Esophagus mucosa (tissue), 1 donor: ENCODE measurements around the gene CLDN6. TPM values are rescaled to one million over a fixed set of nuclear protein-coding genes. Genes with fewer than 3 reads are reported as not detected.
A peak's percentile ranks its signal among the peaks of the same experiment; 100 is the strongest.
"Not testable (repeated sequence)": the region's sequence is repeated elsewhere in the genome, so short reads cannot be mapped to it uniquely, and the experiment has no call there.

Experiments used
- ATAC-seq: fragments of 200-7000 bp; cut with Tn5 transposase; one replicate; pipeline ENCODE4 v1.9.1; 2020
- total RNA-seq: library from RNA; stranded (reverse); gene quantifications from one replicate; pipeline ENCODE4 v1.2.4, GENCODE V29; 2023
- donor health status: DM: yes; HTN: yes; CAD: no.

CLDN6 gene
- total RNA-seq, result not detected

GRCh38 chr16:3017794-3018506, at the start of gene CLDN6:
Gene CLDN6, minus strand, starts transcription at chr16:3018183. Its CDS starts 2,162 bp downstream, at chr16:3016021.
- no peak for ATAC-seq

DNA sequence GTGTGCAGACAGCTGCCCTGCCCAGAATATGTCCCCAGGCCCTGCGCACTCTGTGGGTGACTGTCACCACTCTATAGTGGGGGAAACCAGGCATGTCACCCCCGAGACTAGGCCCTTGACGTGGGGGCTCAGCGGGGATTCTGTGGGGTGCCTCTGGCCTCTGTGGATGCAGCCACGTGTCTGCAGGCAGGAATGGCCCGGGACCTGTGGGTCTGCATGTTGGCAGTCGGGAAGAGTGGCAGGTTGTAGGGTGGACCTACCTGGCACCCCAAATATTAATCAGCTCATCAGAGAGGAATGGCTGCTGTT, 48.4 kb upstream of the CLDN6 start:
- ATAC-seq, result no peak

DNA sequence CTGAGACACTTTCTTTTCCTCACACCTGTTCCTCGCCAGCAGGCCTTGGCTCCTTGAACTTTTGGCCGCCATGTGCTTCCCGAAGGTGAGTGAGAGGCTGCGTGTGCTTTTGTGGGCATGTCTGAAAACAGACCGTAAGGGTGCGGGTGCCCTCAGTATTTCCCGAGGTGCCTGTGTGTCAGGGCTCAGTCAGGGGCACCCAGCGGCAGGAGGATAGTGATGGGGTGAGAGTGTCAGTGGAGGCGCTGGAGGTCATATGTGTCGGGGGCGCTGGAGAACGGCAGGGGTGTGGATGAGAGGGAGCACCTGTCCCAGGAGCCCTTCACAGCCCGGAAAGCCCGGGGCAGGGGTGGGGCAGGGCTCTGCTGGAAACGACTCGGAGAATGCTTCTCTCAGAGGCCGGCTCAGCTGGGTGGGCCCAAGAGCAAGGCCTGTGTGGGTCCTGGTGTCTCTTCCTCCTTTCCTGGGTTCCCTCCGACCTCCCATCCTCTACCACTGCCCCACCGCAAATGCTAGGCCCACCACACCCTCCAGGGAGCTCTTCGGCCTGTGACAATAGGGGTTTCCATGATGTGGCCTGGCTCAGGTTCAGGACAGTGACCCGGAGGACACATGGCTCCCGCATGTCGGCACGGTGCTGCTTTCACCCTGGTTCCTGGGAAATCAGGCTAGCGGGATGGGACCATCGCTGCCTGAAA, 47.9 kb upstream of the CLDN6 start:
- peak; percentile 9 for ATAC-seq

DNA sequence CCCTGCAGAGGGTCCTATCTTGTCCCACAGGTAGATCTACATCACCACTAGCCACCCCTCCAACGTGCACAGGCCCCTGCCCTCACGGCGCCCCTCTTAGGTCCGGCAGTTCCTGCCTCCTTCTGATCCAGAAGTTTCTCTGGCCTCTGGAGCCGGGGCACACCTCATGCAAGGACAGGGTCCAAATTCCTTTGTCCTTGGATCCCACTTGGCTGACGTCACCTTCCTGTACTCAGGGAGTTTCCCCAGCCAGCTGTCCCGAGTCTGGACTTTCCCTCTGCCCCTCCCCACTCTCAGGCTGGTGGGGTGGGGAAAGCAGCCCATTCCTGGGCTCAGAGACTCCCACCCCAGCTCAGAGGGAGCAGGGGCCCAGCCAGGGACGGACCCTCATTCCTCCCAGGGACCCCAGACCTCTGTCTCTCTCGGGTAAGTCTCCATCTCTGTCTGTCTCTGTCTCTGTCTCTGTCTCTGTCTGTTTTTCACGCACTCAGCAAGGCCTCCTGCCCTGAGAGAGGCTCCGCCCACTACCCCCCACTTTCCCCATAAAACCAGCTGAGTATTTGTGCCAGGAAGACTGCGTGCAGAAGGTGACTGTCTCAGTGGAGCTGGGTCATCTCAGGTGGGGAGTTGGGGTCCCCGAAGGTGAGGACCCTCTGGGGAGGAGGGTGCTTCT, 47.2 kb upstream of the CLDN6 start, which contains the start of gene IL32:
TSS of gene IL32 (plus strand) at position 572 of the 673 bp plus-strand sequence. CDS start 172 bp downstream, outside the sequence.
- no peak for ATAC-seq

GRCh38 chr16:3063625-3064386, 45.8 kb upstream of the CLDN6 start:
- no peak for ATAC-seq

GRCh38 chr16:3062553-3062952, 44.6 kb upstream of the CLDN6 start:
- no peak for ATAC-seq

GRCh38 chr16:3060339-3061127, 42.5 kb upstream of the CLDN6 start:
- no peak for ATAC-seq

DNA sequence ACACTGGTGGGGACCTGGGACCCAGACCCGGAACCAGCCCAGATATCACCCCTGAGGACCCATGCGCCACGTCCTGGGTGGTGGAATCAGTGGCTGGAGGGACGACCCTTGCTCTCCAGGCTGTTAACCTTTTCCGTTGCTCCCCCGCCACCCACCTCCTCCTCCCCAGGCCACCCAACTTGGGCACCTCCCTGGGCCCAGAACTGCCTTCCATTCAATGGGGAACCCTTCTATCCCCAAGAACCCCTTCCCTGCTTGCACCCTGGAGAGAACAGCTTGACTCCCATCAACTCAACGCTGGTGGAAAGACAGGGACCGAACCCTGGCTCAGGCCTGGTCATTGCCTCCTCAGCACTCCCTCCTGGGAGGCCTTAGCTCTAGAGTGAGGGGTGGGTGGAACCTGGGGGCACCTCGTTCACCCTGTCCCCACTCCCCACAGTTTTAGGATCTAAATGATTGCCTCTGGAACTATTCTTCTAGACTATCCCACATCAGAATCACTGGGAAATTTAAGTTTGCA, 41.8 kb upstream of the CLDN6 start:
- no peak for ATAC-seq

- peak; percentile 90 for ATAC-seq
Observed at GRCh38 chr16:3059041-3059722, 41.2 kb upstream of the CLDN6 start.

DNA sequence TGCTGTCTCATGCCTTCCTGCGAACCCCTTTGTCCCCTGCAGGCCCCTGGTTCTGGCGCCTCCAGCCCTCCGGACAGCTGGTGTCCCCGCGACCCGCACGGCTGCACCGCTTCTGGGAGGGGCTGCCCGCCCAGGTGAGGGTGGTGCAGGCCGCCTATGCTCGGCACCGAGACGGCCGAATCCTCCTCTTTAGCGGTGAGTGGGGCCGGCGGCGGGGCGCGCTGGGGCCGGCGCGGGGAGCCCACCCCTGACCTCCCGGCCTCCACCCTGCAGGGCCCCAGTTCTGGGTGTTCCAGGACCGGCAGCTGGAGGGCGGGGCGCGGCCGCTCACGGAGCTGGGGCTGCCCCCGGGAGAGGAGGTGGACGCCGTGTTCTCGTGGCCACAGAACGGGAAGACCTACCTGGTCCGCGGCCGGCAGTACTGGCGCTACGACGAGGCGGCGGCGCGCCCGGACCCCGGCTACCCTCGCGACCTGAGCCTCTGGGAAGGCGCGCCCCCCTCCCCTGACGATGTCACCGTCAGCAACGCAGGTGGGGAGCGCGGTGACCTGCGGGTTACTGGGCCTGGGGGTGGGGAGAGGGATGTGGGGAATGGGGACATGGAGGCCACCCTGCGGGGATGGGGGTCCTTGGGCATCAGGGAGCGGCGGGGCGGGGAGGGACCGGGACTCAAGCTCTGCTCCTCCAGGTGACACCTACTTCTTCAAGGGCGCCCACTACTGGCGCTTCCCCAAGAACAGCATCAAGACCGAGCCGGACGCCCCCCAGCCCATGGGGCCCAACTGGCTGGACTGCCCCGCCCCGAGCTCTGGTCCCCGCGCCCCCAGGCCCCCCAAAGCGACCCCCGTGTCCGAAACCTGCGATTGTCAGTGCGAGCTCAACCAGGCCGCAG, 40.4 kb upstream of the CLDN6 start:
- ATAC-seq, result peak; percentile 40

DNA sequence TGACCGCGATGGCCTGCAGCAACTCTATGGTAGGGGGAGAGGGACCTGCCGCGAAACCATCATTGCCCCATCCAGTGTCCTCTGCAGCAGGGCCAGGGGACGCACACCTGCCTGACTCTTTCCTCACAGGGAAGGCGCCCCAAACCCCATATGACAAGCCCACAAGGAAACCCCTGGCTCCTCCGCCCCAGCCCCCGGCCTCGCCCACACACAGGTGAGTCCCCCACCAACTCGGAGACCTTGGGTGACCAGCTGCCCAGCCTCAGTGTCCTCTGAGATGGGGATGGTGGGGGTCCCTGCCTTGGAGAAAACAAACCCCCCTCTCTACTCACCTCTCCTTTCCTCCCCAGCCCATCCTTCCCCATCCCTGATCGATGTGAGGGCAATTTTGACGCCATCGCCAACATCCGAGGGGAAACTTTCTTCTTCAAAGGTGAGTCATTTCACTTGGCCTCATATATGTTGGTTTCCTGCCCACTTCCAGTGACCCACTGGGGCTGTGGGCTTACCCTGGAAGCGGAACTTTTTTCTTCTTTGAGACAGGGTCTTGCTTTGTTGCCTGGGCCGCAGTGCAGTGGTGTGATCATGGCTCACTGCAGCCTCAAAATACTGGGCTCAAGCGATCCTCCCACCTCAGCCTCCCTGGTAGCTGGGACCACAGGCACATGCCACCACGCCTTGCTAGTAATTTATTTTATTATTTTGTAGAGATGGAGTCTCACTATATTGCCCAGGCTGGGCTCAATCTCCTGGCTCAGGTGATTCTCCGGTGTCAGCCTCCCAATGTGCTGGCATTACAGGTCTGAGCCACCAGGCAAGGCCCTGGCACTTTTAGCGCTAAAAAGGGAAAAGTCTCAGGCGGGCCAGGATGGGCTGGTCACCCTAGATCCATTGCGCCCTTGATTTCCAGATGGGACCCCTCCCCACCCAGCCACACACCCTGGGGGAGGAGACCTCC, 39.5 kb upstream of the CLDN6 start:
- no peak for ATAC-seq

- no peak for ATAC-seq
Observed at GRCh38 chr16:3056336-3057180, 38.6 kb upstream of the CLDN6 start.

GRCh38 chr16:3055734-3056115, 37.7 kb upstream of the CLDN6 start:
- ATAC-seq, result not testable (repeated sequence)

DNA sequence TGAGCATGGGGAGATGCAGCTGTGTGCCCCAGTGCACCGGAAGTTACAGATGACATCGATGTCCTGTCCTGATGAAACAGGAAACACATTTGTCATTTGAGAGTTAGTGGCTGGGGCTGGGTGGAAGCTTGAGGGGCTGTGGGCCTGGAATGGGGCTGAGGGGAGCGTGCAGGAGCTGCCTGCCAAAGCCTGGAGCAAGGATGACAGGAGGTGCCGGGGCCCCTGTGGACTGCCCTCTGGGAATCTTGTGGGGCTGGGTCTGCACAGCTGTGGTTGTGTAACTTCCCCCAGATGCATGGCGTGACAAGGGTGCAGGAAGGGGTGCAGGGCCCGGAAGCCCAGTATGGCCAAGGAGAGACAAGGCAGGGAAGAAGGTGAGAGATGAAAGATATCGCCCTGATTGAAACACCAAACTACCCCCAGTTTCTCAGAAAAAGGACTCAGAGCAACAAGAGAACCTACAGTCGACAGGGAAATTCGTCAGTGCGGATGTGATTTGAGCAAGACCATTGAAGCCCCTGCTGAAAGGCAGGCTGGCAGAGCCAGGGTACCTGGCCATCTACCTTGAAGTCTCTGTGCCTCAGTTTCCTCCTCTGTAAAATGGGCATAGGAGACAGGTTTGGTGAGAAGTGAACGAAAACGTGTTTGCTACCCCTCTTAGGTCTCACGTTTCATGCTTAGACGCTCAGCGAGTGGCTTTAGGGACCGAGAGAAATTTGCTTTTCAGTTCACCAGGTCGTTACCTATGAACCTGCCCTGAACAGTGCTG, 37.2 kb upstream of the CLDN6 start:
- ATAC-seq, result no peak

GRCh38 chr16:3053330-3053710, 35.3 kb upstream of the CLDN6 start:
- not testable (repeated sequence) for ATAC-seq

- ATAC-seq, result peak; percentile 63
Observed at GRCh38 chr16:3052571-3053329, 34.8 kb upstream of the CLDN6 start.
